Myocyte (in vitro differentiated cells): ENCODE results near the gene PCNX2. TPM values are rescaled to one million over a fixed set of nuclear protein-coding genes. Genes with fewer than 3 reads are reported as not detected.
A peak's percentile ranks its signal among the peaks of the same experiment; 100 is the strongest.

Experiments
- DNase-seq: peaks from one replicate; pipeline ENCODE4 v3.0.0-alpha.2; 2012; ENCODE audit warnings: low read depth
- total RNA-seq: library from RNA; depleted of rRNA; stranded (reverse); fragments of >200 nt; gene quantifications from 2 replicates; pipeline ENCODE4 v1.2.3, GENCODE V29; 2014

Gene PCNX2
- total RNA-seq, 1 donor from 2014 or later = 2.3 TPM

- DNase-seq = no peak
These were observed 216.0 kb downstream of the PCNX2 start for GRCh38 chr1:233079574-233079973.

- no peak for DNase-seq
These were observed 217.1 kb downstream of the PCNX2 start for GRCh38 chr1:233078396-233078795.

GRCh38 chr1:233075915-233076295 is 219.6 kb downstream of the PCNX2 start:
- DNase-seq = no peak

- DNase-seq = no peak
These were observed 229.4 kb downstream of the PCNX2 start for GRCh38 chr1:233066087-233066486.

GRCh38 chr1:233065685-233066084 is 229.8 kb downstream of the PCNX2 start:
- DNase-seq = no peak

GRCh38 chr1:233064988-233065387 is 230.5 kb downstream of the PCNX2 start:
- DNase-seq = no peak

GRCh38 chr1:233063462-233063861 is 232.1 kb downstream of the PCNX2 start:
- no peak for DNase-seq

GRCh38 chr1:233061265-233061664 is 234.3 kb downstream of the PCNX2 start:
- no peak for DNase-seq

GRCh38 chr1:233060461-233060994 is 235.0 kb downstream of the PCNX2 start:
- DNase-seq = no peak

- no peak for DNase-seq
These were observed 237.7 kb downstream of the PCNX2 start for GRCh38 chr1:233057836-233058235.

GRCh38 chr1:233055879-233056641 is 239.5 kb downstream of the PCNX2 start:
- no peak for DNase-seq

GRCh38 chr1:233045588-233045987 is 249.9 kb downstream of the PCNX2 start:
- DNase-seq = peak; percentile 95

GRCh38 chr1:233042834-233043233 is 252.7 kb downstream of the PCNX2 start:
- no peak for DNase-seq

GRCh38 chr1:233040494-233040893 is 255.0 kb downstream of the PCNX2 start:
- no peak for DNase-seq

- no peak for DNase-seq
These were observed 256.9 kb downstream of the PCNX2 start for GRCh38 chr1:233038581-233038980.

- no peak for DNase-seq
These were observed 257.7 kb downstream of the PCNX2 start for GRCh38 chr1:233037843-233038242.

- no peak for DNase-seq
These were observed 260.7 kb downstream of the PCNX2 start for GRCh38 chr1:233034836-233035235.

- DNase-seq = peak; percentile 8
These were observed 262.2 kb downstream of the PCNX2 start for GRCh38 chr1:233033361-233033760.

- no peak for DNase-seq
These were observed 262.6 kb downstream of the PCNX2 start for GRCh38 chr1:233032916-233033315.

- no peak for DNase-seq
These were observed 264.0 kb downstream of the PCNX2 start for GRCh38 chr1:233031521-233031920.

- DNase-seq = no peak
These were observed 268.5 kb downstream of the PCNX2 start for GRCh38 chr1:233027046-233027445.

GRCh38 chr1:233025567-233025966 is 270.0 kb downstream of the PCNX2 start:
- no peak for DNase-seq

GRCh38 chr1:233025157-233025556 is 270.4 kb downstream of the PCNX2 start:
- DNase-seq = peak; percentile 53
